HG02571 (cell line): Measurements from ENCODE around the gene CDKN2D.

Source experiments
- ATAC-seq: cut with Tn5 transposase; IDR thresholded peaks from one replicate; pipeline ENCODE4 v1.9.1; 2021; ENCODE audit warnings: mild to moderate bottlenecking, moderate library complexity; ENCODE audit not compliant: unreplicated experiment

The CDKN2D gene

GRCh38 chr19:10523135-10523636 is 45.6 kb downstream of the CDKN2D start:
- ATAC-seq = no peak

GRCh38 chr19:10521461-10522171 is 47.2 kb downstream of the CDKN2D start:
- no peak for ATAC-seq

- ATAC-seq = no peak
Observed at GRCh38 chr19:10520652-10521318, 48.0 kb downstream of the CDKN2D start.

GRCh38 chr19:10519421-10519820 is 49.4 kb downstream of the CDKN2D start:
- no peak for ATAC-seq

GRCh38 chr19:10518444-10519361 is 50.1 kb downstream of the CDKN2D start:
- ATAC-seq = no peak

GRCh38 chr19:10517760-10518443 is 50.9 kb downstream of the CDKN2D start:
- ATAC-seq = no peak

- ATAC-seq = no peak
Observed at GRCh38 chr19:10517361-10517759, 51.4 kb downstream of the CDKN2D start, which contains the start of gene S1PR5. Gene S1PR5 (minus strand): TSS chr19:10517447. CDS start chr19:10515011, 2,436 bp downstream.

- ATAC-seq = no peak
Observed at GRCh38 chr19:10516671-10517286, 52.0 kb downstream of the CDKN2D start.
